HG03575 (cell line): ENCODE data around the gene TMEM229B.
"Not testable (repeated sequence)": the region's sequence is repeated elsewhere in the genome, so short reads cannot be mapped to it uniquely, and the experiment has no call there.

ENCODE experiments used
- ATAC-seq: cut with Tn5 transposase; IDR thresholded peaks from one replicate; pipeline ENCODE4 v1.9.1; 2021; ENCODE audit not compliant: unreplicated experiment, insufficient number of reproducible peaks, low FRiP score; ENCODE audit errors: extremely low read depth

The TMEM229B gene

GRCh38 chr14:67464377-67464776 lies 24.1 kb downstream of the TMEM229B start:
- no peak for ATAC-seq

DNA sequence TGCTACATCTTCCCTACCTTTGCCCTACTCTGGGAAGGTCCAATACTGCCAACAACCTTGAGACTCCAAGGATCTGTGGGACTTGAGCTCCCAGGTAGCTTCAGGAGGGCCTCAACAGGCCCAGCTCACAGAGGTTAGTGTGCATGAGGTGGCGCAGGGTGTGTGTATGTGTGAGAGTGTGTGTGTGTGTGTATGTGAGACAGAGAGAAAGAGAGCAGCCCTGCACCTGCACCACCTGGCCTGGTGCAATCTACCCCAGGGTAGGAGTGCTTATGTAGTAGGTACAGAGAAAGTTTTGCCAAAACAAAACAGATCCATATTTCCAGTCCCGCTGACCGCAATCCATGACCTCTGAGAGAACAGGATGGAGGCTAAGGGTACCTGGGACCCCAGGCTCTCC lies 24.6 kb downstream of the TMEM229B start:
- ATAC-seq: no peak

DNA sequence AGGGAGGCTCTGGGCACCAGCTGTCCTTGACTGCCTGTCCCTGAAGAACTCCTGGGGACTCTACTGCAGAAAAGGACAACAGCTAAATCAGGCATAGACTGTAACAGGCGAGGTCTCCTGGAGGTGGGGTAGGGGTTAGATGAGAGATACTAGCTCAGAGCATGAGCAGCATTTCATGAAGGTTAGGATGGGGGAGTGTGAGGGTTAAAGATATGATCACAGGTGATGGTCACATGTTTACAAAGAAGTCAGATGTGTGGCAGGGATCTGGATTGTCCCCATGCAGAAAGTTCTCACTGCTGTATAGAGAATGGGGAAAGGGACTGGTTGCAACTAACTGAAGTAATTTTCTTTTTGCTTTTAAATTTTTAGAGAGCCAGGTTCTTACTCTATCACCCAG lies 26.5 kb downstream of the TMEM229B start:
- ATAC-seq: no peak

DNA sequence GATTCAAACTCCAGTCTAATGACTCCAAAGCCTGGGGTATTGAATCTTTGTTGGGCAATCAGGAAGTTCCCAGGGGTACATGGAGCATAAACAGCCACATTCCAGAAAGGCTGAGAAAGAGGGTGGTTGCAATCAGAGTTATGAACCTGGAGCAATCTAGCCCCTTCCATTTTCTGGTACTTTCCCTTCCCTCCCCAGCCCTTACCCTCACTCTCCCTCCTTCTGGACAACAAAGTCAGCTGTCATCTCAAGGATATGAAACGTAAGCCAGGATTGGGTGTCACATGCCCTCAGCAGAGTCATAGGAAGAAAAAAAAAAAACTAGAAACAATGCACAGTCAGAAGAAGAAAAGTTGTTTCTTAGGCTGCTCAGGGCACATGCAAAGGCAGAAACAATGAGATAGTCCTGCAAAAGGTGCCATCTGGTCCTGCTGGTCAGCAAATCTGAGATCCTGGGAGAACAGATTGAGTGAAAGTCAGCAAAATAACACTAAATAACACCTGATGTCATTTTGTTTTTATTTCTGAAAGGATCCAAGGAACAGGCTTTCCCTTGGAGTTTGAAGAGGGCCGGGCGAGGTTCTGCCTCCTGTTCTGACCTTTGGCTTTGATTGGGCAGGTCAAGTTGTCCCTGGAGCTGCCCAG lies 27.1 kb downstream of the TMEM229B start:
- no peak for ATAC-seq

DNA sequence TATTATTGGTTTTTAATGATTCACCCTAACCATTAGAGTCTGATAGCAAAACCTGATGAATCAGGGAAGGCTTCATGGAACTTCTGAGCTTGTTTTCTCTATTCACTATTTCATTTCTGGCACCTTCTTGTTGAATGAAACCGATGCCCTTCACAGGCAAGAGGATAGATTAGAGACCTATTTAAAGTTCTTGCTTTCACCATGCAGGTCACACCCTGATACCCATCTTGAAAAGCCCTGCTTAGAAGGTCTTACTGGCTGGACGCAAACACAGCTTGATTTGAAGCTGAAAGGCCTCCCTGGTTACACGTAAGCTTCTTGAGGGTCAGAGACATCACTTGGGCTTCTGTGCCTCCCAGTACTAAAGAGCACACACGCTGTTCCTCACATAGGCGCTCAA lies 29.2 kb downstream of the TMEM229B start:
- no peak for ATAC-seq

DNA sequence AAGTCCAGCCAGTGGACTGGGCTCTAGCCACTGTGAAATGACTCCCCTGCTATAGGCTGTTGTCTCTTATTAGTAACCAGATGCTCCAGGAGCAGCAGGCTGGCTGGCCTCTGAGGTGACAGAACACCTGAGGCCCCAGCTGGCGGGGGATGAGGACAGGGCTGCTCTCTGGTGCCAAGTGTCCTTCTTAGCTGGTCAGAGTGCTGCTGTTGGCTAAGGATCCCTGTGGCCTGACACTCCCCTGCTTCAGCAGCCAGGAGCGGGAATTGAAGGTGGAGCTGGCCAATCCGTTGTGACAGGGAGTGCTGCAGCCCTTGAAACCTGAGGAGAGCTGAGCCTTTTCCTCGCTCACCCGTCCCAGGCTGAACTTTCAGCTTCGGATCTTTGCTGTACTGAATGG lies 30.7 kb downstream of the TMEM229B start:
- no peak for ATAC-seq

- ATAC-seq: no peak
Observed at GRCh38 chr14:67456732-67457131, 31.8 kb downstream of the TMEM229B start.

DNA sequence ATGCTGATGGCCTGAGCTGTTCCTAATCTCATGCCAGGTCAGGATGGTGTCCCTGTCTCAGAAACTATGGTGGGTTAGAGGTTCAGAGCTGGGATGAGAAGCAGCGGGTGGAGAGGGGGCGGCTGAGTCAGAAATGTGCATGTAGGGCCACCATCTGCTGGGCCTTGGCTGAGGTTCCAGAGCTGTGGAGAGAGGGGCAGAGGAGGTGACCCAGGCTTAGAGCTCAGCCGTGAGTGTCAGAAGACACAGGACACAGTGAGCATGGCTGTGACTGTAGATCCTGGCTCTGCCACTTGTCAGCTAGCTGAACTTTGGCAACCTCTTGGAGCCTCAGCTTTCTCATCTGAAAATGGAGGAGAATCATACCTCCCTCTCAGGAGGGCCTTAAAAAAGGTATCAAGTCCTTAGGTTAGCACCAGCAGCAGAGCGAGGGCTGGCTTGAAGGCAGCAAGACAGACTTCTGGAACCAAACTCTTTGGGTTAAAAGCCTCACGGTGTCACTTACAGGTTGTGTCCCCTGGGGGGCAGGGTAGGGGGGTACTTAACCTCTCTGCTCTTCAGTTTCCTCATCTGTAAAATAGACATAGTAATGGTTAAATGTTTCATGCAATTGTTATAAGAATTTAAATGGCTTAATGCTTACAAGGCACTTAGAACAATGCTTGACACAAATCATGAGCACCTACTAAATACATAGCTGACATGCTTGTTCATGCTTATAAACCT lies 34.8 kb downstream of the TMEM229B start:
- ATAC-seq: no peak

DNA sequence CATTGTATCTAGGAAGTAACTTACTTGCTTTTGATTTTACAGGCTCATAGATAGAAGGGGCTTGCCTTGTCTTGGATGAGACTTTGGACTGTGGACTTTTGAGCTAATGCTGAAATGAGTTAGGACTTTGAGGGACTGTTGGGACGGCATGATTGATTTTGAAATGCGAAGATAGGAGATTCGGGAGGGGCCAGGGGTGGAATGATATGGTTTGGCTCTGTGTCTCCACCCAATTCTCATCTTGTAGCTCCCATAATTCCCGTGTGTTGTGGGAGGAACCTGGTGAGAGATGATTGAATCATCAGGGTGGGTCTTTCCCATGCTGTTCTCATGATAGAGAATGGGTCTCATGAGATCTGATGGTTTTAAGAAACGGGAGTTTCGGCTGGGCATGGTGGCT lies 36.9 kb downstream of the TMEM229B start:
- ATAC-seq: not testable (repeated sequence)

- ATAC-seq: no peak
Observed at GRCh38 chr14:67449096-67449495, 39.4 kb downstream of the TMEM229B start.

DNA sequence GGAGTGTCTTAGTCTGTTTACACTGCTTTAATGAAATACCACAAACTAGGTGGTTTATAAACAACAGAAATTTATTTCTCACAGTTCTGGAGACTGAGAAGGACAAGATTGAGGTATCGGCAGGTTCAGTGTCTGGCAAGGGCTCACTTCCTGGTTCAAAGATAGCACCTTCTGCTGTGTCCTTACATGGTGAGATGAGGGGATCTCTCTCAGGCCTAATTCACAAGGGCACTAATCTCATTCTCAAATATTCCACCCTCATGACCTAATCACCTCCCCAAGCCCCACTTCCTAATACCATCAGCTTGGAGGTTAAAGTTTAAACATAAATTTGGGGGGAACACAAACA lies 41.5 kb downstream of the TMEM229B start:
- ATAC-seq: no peak

- no peak for ATAC-seq
Observed at GRCh38 chr14:67446371-67447032, 42.0 kb downstream of the TMEM229B start.

DNA sequence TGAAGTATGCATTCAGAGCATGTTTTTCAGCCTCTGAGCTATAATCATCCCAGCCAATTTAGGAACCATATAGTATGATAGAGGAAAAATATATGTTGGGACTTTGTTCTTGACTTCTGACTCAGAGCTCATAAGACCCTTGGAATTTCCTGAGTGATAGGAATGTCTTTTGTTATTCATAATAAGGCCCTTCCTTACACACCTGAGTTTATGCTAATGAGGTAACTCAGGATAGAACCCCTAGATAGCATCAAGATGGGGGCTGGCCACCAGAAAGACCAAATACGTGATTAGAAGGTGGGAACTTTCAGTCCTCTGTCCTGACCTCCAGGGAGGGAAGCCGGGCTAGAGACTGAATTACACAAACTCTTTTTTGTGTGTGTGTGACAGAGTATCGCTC lies 44.1 kb downstream of the TMEM229B start:
- ATAC-seq: no peak

DNA sequence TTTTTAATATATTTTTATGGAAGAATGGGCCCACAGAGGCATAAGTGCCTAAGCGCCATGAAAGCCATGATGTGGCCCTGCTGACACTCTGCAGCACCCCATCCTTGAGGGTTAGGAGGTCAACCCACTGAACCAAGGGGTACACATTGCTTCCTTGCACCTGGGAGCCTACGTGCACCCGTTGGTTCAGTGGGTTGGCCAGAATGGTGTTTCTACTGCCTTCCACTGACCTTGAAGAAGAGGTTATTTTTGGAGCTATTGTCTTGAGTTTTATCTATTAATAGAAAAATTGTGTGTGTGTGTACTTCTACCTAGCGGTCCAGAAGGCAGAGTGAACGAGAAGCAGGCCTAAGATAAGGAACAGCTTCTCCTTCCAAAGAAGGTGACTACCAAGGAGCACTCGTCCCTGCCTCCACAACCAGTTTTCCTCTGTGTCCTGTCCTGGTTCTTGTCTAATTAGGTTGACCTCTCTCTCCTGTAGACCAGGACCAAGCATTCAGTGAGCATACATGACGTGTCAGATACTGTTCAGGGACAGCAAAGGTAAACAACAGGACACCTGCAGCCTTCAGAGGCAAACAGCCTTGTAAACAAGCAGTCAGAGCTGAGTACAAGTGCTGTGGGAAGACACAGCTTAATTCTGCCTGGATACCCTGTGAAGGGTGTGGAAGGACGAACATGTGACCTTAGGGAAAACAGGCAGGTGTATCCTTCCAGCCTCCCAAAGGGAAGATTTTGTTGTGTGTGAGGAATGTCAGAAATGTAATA lies 46.2 kb downstream of the TMEM229B start:
- no peak for ATAC-seq

DNA sequence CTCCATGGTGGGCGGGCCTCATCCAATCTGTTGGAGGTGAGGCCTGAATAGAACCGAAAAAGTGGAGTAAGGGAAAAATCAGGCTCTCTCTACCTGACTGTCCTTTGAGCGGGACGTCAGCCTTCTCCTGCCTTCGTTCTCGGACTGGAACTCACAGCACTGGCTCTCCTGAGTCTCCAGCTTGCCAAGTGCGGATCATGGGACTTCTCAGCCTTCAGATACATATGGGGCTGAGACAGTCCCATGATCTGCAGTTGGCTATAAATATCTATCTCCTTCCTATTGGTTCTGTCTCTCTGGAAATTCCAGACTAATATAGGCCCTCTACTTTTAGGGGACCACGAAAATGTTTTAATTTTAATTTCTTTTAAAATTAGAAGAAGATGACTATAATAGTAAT lies 46.8 kb downstream of the TMEM229B start:
- ATAC-seq: no peak

- no peak for ATAC-seq
Observed at GRCh38 chr14:67441256-67441655, 47.3 kb downstream of the TMEM229B start.

GRCh38 chr14:67440513-67440912 lies 48.0 kb downstream of the TMEM229B start:
- ATAC-seq: no peak

- no peak for ATAC-seq
Observed at GRCh38 chr14:67438969-67439368, 49.6 kb downstream of the TMEM229B start.

DNA sequence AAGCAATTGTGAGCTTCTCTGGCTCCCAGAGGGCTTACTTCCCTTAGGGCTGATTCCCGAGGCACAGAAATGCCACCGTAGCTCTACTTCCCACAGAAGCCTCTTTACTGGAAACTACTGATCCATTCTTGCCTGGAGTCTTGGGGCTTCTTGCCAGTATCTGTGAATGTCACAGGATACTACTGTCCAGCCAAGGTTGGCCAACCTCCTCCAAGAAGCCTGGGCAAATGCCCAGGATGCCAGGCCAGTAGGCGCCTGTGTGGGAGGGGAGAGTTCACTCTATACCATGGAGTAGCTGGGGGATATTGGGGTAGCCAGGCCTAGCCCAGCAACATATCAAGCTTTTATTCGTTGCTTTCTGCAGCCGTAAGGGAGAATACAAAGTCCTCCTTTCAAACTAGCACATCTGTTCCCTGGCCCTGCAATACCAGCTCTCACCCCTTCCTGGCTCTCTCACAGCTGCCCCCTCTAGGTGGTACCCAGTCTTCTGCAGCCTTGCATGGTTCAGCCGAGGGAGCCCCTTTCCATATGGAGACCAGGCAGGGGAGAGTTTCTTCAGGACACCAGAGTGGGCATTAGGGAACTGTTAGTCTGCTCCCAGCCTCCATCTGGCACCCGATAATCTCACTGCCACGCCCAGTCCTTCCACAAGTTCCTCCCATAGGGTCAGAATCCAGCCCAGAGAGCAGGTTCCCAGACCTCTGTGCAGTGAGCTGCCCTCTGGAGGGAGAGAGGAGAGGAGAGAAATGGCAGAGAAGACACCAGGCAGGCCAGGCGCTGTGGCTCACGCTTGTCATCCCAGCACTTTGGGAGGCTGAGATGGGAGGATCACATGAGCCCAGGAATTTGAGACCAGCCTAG lies 52.3 kb downstream of the TMEM229B start:
- ATAC-seq: no peak
